ENCODE measurements around the gene PDSS2. TPM values are rescaled to one million over a fixed set of nuclear protein-coding genes. Genes with fewer than 3 reads are reported as not detected.
A peak's percentile ranks its signal among the peaks of the same experiment; 100 is the strongest.

The PDSS2 gene
- total RNA-seq, 1 donor, result 12.3 TPM

GRCh38 chr6:107161521-107161920 is 297.8 kb downstream of the PDSS2 start:
- Histone ChIP-seq H3K79me2 (ENCODE audit: insufficient read depth, low read length) (no peaks in the 10 kb centered on the region), H3K4me2 (ENCODE audit: insufficient read depth, low read length) (no peak overlapping the region), H3K9me3 (ENCODE audit: low read depth, low read length) (no peaks in the 10 kb centered on the region), H2AFZ (ENCODE audit: low read length) (no peak overlapping the region), H3K4me3 (ENCODE audit: insufficient read depth, low read length) (no peak overlapping the region), H3K4me1 (ENCODE audit: insufficient read depth, low read length) (no peaks in the 10 kb centered on the region), H3K27me3 (ENCODE audit: insufficient read depth, low read length) (no peaks in the 10 kb centered on the region), H3K36me3 (ENCODE audit: insufficient read depth, low read length) (no peaks in the 10 kb centered on the region), H4K20me1 (ENCODE audit: insufficient read depth, low read length) (no peaks in the 10 kb centered on the region), H3K27ac (ENCODE audit: low read depth, low read length) (no peak overlapping the region)
- DNase-seq (ENCODE audit: insufficient read length, low spot score, missing footprints), result no peak
- no peak for TF ChIP-seq CTCF (IDR thresholded peaks at IDR 0.05; ENCODE audit: extremely low read depth, low read depth, low read length)

- H3K9me3 ChIP-seq (ENCODE audit: low read depth, low read length), result no peaks in the 10 kb centered on the region
- H2AFZ ChIP-seq (ENCODE audit: low read length), result no peak overlapping the region
- H3K4me3 ChIP-seq (ENCODE audit: insufficient read depth, low read length), result no peak overlapping the region
- H3K4me1 ChIP-seq (ENCODE audit: insufficient read depth, low read length), result no peaks in the 10 kb centered on the region
- no peak overlapping the region for H3K4me2 ChIP-seq (ENCODE audit: insufficient read depth, low read length)
- no peaks in the 10 kb centered on the region for H4K20me1 ChIP-seq (ENCODE audit: insufficient read depth, low read length)
- no peaks in the 10 kb centered on the region for H3K79me2 ChIP-seq (ENCODE audit: insufficient read depth, low read length)
- H3K36me3 ChIP-seq (ENCODE audit: insufficient read depth, low read length), result no peaks in the 10 kb centered on the region
- DNase-seq (ENCODE audit: insufficient read length, low spot score, missing footprints), result peak; percentile 41
- H3K27ac ChIP-seq (ENCODE audit: low read depth, low read length), result no peak overlapping the region
- TF ChIP-seq CTCF (IDR thresholded peaks at IDR 0.05; ENCODE audit: extremely low read depth, low read depth, low read length), result no peak
- no peaks in the 10 kb centered on the region for H3K27me3 ChIP-seq (ENCODE audit: insufficient read depth, low read length)
Measured at GRCh38 chr6:107156617-107157016, 302.7 kb downstream of the PDSS2 start.

GRCh38 chr6:107154801-107155160 is 304.6 kb downstream of the PDSS2 start:
- no peak overlapping the region for H3K27ac ChIP-seq (ENCODE audit: low read depth, low read length)
- no peaks in the 10 kb centered on the region for H3K27me3 ChIP-seq (ENCODE audit: insufficient read depth, low read length)
- H2AFZ ChIP-seq (ENCODE audit: low read length), result no peak overlapping the region
- no peaks in the 10 kb centered on the region for H3K9me3 ChIP-seq (ENCODE audit: low read depth, low read length)
- no peak overlapping the region for H3K4me3 ChIP-seq (ENCODE audit: insufficient read depth, low read length)
- no peaks in the 10 kb centered on the region for H3K4me1 ChIP-seq (ENCODE audit: insufficient read depth, low read length)
- no peak for TF ChIP-seq CTCF (IDR thresholded peaks at IDR 0.05; ENCODE audit: extremely low read depth, low read depth, low read length)
- no peak overlapping the region for H3K4me2 ChIP-seq (ENCODE audit: insufficient read depth, low read length)
- no peak for DNase-seq (ENCODE audit: insufficient read length, low spot score, missing footprints)
- H4K20me1 ChIP-seq (ENCODE audit: insufficient read depth, low read length), result no peaks in the 10 kb centered on the region
- no peaks in the 10 kb centered on the region for H3K36me3 ChIP-seq (ENCODE audit: insufficient read depth, low read length)
- no peaks in the 10 kb centered on the region for H3K79me2 ChIP-seq (ENCODE audit: insufficient read depth, low read length)

- no peak for TF ChIP-seq CTCF (IDR thresholded peaks at IDR 0.05; ENCODE audit: extremely low read depth, low read depth, low read length)
- no peak overlapping the region for H2AFZ ChIP-seq (ENCODE audit: low read length)
- no peaks in the 10 kb centered on the region for H3K27me3 ChIP-seq (ENCODE audit: insufficient read depth, low read length)
- H3K36me3 ChIP-seq (ENCODE audit: insufficient read depth, low read length), result no peaks in the 10 kb centered on the region
- H3K27ac ChIP-seq (ENCODE audit: low read depth, low read length), result no peak overlapping the region
- H3K4me1 ChIP-seq (ENCODE audit: insufficient read depth, low read length), result no peaks in the 10 kb centered on the region
- no peaks in the 10 kb centered on the region for H3K79me2 ChIP-seq (ENCODE audit: insufficient read depth, low read length)
- no peaks in the 10 kb centered on the region for H3K9me3 ChIP-seq (ENCODE audit: low read depth, low read length)
- no peak for DNase-seq (ENCODE audit: insufficient read length, low spot score, missing footprints)
- H3K4me2 ChIP-seq (ENCODE audit: insufficient read depth, low read length), result no peak overlapping the region
- no peaks in the 10 kb centered on the region for H4K20me1 ChIP-seq (ENCODE audit: insufficient read depth, low read length)
- no peak overlapping the region for H3K4me3 ChIP-seq (ENCODE audit: insufficient read depth, low read length)
Measured at GRCh38 chr6:107154131-107154800, 305.1 kb downstream of the PDSS2 start.
